Measurements from ENCODE around the gene MXD4.

Gene MXD4

GRCh38 chr4:2300431-2301224, 38.7 kb upstream of the MXD4 start:
- Histone ChIP-seq H3K36me3 (ENCODE audit: insufficient read depth, low read length) (no peaks in the 10 kb centered on the region), H3K4me1 (ENCODE audit: insufficient read depth, low read length) (no peaks in the 10 kb centered on the region), H3K27ac (ENCODE audit: low read depth, low read length) (no peak overlapping the region), H3K27me3 (ENCODE audit: control insufficient read depth in 1 of 2, insufficient read depth in 2 of 2, low read length in 2 of 2) (no peaks in the 10 kb centered on the region), H3K9ac (ENCODE audit: low read length) (no peak overlapping the region), H3K4me3 (ENCODE audit: low read depth in 1 of 2, low read length in 2 of 2) (no peak overlapping the region), H3K9me3 (ENCODE audit: low read length) (no peaks in the 10 kb centered on the region)

DNA sequence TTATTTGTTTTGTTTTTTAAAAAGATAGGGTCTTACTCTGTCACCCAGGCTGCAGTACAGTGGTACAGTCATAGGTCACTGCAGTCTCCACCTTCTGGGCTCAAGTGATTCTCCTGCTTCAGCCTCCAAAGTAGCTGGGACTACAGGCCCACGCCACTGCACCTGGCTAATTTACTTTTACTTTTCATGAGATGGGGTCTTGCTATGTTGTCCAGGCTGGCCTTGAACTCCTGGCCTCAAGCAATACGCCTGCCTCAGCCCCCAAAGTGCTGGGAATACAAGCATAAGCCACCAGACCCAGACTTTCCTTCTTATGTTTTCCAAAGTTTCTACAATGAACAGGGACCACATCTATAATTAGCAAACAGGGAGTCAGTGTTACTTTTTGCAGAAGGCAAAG, 37.9 kb upstream of the MXD4 start:
- Histone ChIP-seq H3K27ac (ENCODE audit: low read depth, low read length) (no peak overlapping the region), H3K27me3 (ENCODE audit: control insufficient read depth in 1 of 2, insufficient read depth in 2 of 2, low read length in 2 of 2) (no peaks in the 10 kb centered on the region), H3K4me1 (ENCODE audit: insufficient read depth, low read length) (no peaks in the 10 kb centered on the region), H3K36me3 (ENCODE audit: insufficient read depth, low read length) (no peaks in the 10 kb centered on the region), H3K9ac (ENCODE audit: low read length) (no peak overlapping the region), H3K4me3 (ENCODE audit: low read depth in 1 of 2, low read length in 2 of 2) (no peak overlapping the region), H3K9me3 (ENCODE audit: low read length) (no peaks in the 10 kb centered on the region)

GRCh38 chr4:2298532-2298991, 36.7 kb upstream of the MXD4 start:
- no peaks in the 10 kb centered on the region for H3K4me1 ChIP-seq (ENCODE audit: insufficient read depth, low read length)
- no peaks in the 10 kb centered on the region for H3K36me3 ChIP-seq (ENCODE audit: insufficient read depth, low read length)
- H3K4me3 ChIP-seq (ENCODE audit: low read depth in 1 of 2, low read length in 2 of 2): no peak overlapping the region
- H3K27ac ChIP-seq (ENCODE audit: low read depth, low read length): no peak overlapping the region
- H3K9me3 ChIP-seq (ENCODE audit: low read length): no peaks in the 10 kb centered on the region
- H3K27me3 ChIP-seq (ENCODE audit: control insufficient read depth in 1 of 2, insufficient read depth in 2 of 2, low read length in 2 of 2): no peaks in the 10 kb centered on the region
- H3K9ac ChIP-seq (ENCODE audit: low read length): no peak overlapping the region

GRCh38 chr4:2297606-2298531, 36.0 kb upstream of the MXD4 start:
- Histone ChIP-seq H3K9ac (ENCODE audit: low read length) (no peak overlapping the region), H3K27me3 (ENCODE audit: control insufficient read depth in 1 of 2, insufficient read depth in 2 of 2, low read length in 2 of 2) (no peaks in the 10 kb centered on the region), H3K4me3 (ENCODE audit: low read depth in 1 of 2, low read length in 2 of 2) (no peak overlapping the region), H3K9me3 (ENCODE audit: low read length) (no peaks in the 10 kb centered on the region), H3K27ac (ENCODE audit: low read depth, low read length) (no peak overlapping the region), H3K36me3 (ENCODE audit: insufficient read depth, low read length) (no peaks in the 10 kb centered on the region), H3K4me1 (ENCODE audit: insufficient read depth, low read length) (no peaks in the 10 kb centered on the region)

DNA sequence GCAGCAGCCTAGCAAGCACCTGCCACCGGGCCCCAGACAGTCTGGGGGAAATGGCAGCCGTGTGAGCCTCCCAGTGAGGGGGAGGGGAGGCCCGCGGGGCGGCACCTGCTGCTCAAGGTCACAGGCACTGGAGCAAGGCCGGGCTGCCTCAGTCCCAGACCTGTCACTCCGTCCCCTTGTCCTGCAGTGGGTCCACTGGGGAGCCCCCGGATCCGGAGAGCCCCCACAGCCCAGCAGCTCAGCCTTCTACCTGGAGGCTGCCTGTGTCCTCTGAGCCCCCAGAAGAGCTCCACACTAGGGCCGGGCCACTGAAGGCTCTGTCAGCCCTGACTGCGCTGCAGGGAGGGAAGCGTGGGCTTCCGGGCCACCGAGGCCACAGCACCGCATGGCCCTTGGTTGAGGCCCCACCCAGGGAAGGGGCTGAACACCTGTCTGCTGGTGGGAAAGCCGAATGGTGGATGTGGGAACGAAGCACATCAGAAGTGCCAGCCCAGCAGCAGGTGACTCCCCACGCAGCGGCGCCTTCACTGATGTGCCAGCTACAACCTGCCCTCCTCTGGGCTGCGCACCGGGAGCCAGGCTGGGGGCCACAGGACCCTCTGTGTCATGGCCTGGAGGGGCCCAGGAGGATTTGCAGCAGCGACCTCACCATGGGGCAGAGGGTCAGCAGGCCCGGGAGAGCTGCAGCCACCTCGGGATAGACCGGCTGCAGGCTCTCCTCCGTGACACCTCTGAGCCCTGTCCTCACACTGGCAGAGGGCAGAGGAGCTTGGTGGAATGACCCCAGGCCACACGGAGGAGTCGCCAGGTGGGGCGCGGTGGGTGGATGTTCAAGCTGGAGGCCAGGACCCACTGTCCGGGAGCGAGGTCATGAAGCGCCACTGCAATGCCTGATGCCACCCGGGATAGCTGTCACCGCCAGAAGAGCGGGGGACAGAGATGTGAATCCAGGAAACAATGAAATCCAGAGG, 35.0 kb upstream of the MXD4 start:
- Histone ChIP-seq H3K9ac (ENCODE audit: low read length) (no peak overlapping the region), H3K4me3 (ENCODE audit: low read depth in 1 of 2, low read length in 2 of 2) (no peak overlapping the region), H3K4me1 (ENCODE audit: insufficient read depth, low read length) (no peaks in the 10 kb centered on the region), H3K27me3 (ENCODE audit: control insufficient read depth in 1 of 2, insufficient read depth in 2 of 2, low read length in 2 of 2) (no peaks in the 10 kb centered on the region), H3K27ac (ENCODE audit: low read depth, low read length) (no peak overlapping the region), H3K9me3 (ENCODE audit: low read length) (no peaks in the 10 kb centered on the region), H3K36me3 (ENCODE audit: insufficient read depth, low read length) (no peaks in the 10 kb centered on the region)

GRCh38 chr4:2295900-2296442, 34.1 kb upstream of the MXD4 start:
- Histone ChIP-seq H3K9me3 (ENCODE audit: low read length) (no peaks in the 10 kb centered on the region), H3K4me1 (ENCODE audit: insufficient read depth, low read length) (no peaks in the 10 kb centered on the region), H3K36me3 (ENCODE audit: insufficient read depth, low read length) (no peaks in the 10 kb centered on the region), H3K9ac (ENCODE audit: low read length) (no peak overlapping the region), H3K27ac (ENCODE audit: low read depth, low read length) (no peak overlapping the region), H3K27me3 (ENCODE audit: control insufficient read depth in 1 of 2, insufficient read depth in 2 of 2, low read length in 2 of 2) (no peaks in the 10 kb centered on the region), H3K4me3 (ENCODE audit: low read depth in 1 of 2, low read length in 2 of 2) (no peak overlapping the region)

GRCh38 chr4:2295500-2295899, 33.6 kb upstream of the MXD4 start:
- H3K27me3 ChIP-seq (ENCODE audit: control insufficient read depth in 1 of 2, insufficient read depth in 2 of 2, low read length in 2 of 2): no peaks in the 10 kb centered on the region
- no peak overlapping the region for H3K4me3 ChIP-seq (ENCODE audit: low read depth in 1 of 2, low read length in 2 of 2)
- no peak overlapping the region for H3K9ac ChIP-seq (ENCODE audit: low read length)
- no peaks in the 10 kb centered on the region for H3K9me3 ChIP-seq (ENCODE audit: low read length)
- no peaks in the 10 kb centered on the region for H3K4me1 ChIP-seq (ENCODE audit: insufficient read depth, low read length)
- H3K36me3 ChIP-seq (ENCODE audit: insufficient read depth, low read length): no peaks in the 10 kb centered on the region
- H3K27ac ChIP-seq (ENCODE audit: low read depth, low read length): no peak overlapping the region

- no peak overlapping the region for H3K9ac ChIP-seq (ENCODE audit: low read length)
- H3K4me3 ChIP-seq (ENCODE audit: low read depth in 1 of 2, low read length in 2 of 2): no peak overlapping the region
- no peaks in the 10 kb centered on the region for H3K4me1 ChIP-seq (ENCODE audit: insufficient read depth, low read length)
- H3K36me3 ChIP-seq (ENCODE audit: insufficient read depth, low read length): no peaks in the 10 kb centered on the region
- H3K27me3 ChIP-seq (ENCODE audit: control insufficient read depth in 1 of 2, insufficient read depth in 2 of 2, low read length in 2 of 2): no peaks in the 10 kb centered on the region
- H3K27ac ChIP-seq (ENCODE audit: low read depth, low read length): no peak overlapping the region
- no peaks in the 10 kb centered on the region for H3K9me3 ChIP-seq (ENCODE audit: low read length)
Observed at GRCh38 chr4:2292646-2293108, 30.8 kb upstream of the MXD4 start.

GRCh38 chr4:2291705-2292645, 30.1 kb upstream of the MXD4 start:
- Histone ChIP-seq H3K4me3 (ENCODE audit: low read depth in 1 of 2, low read length in 2 of 2) (no peak overlapping the region), H3K9ac (ENCODE audit: low read length) (no peak overlapping the region), H3K9me3 (ENCODE audit: low read length) (no peaks in the 10 kb centered on the region), H3K27ac (ENCODE audit: low read depth, low read length) (no peak overlapping the region), H3K4me1 (ENCODE audit: insufficient read depth, low read length) (no peaks in the 10 kb centered on the region), H3K36me3 (ENCODE audit: insufficient read depth, low read length) (no peaks in the 10 kb centered on the region), H3K27me3 (ENCODE audit: control insufficient read depth in 1 of 2, insufficient read depth in 2 of 2, low read length in 2 of 2) (no peaks in the 10 kb centered on the region)
